Bronchial epithelial cell (primary cell): ENCODE data around the gene ADARB2. TPM values are rescaled to one million over a fixed set of nuclear protein-coding genes. Genes with fewer than 3 reads are reported as not detected.

ENCODE experiments used
- DNase-seq: peaks from one replicate; pipeline ENCODE4 v3.0.0-alpha.2; 2010; ENCODE audit warnings: low read depth
- FAIRE-seq: peaks from 2 replicates; lab custom pipeline; 2011; peaks lifted over from hg19 to GRCh38; lab: Jason Lieb, UNC
- H3K27me3 ChIP-seq: 2 replicates; pipeline ENCODE4 v1.5.1; 2011; ENCODE audit warnings: low read length; ENCODE audit not compliant: control insufficient read depth, insufficient read depth
- H3K36me3 ChIP-seq: 2 replicates; pipeline ENCODE4 v1.5.1; 2011; ENCODE audit warnings: low read length; ENCODE audit not compliant: control insufficient read depth, insufficient read depth
- H3K4me3 ChIP-seq: 2 replicates; pipeline ENCODE4 v1.5.1; 2011; ENCODE audit warnings: mild to moderate bottlenecking, low read depth, low read length, control low read depth
- CTCF ChIP-seq: IDR thresholded peaks from 2 replicates; pipeline ENCODE4 v1.5.1; 2011; ENCODE audit warnings: mild to moderate bottlenecking, moderate library complexity, low read length, control low read depth, inconsistent platforms; ENCODE audit not compliant: insufficient read depth, severe bottlenecking
- total RNA-seq: library from RNA; depleted of rRNA; stranded (reverse); fragments of >200 nt; gene quantifications from 2 replicates; pipeline ENCODE4 v1.2.1, GENCODE V29; 2014

ADARB2 gene
- total RNA-seq, 1 donor from 2014 or later: not detected

- TF ChIP-seq CTCF: no peak
- FAIRE-seq: no peak
- DNase-seq: no peak
- H3K4me3 ChIP-seq: no peak overlapping the region
- no peaks in the 10 kb centered on the region for H3K27me3 ChIP-seq
- H3K36me3 ChIP-seq: no peaks in the 10 kb centered on the region
These were observed 582.6 kb downstream of the ADARB2 start for GRCh38 chr10:1154531-1155295.

GRCh38 chr10:1153805-1154351 is 583.4 kb downstream of the ADARB2 start:
- TF ChIP-seq CTCF: no peak
- H3K36me3 ChIP-seq: no peaks in the 10 kb centered on the region
- FAIRE-seq: no peak
- H3K27me3 ChIP-seq: no peaks in the 10 kb centered on the region
- DNase-seq: no peak
- H3K4me3 ChIP-seq: no peak overlapping the region

GRCh38 chr10:1153251-1153763 is 584.0 kb downstream of the ADARB2 start:
- FAIRE-seq (no peak), DNase-seq (no peak)
- Histone ChIP-seq H3K36me3 (no peaks in the 10 kb centered on the region), H3K4me3 (no peak overlapping the region), H3K27me3 (no peaks in the 10 kb centered on the region)
- no peak for TF ChIP-seq CTCF

GRCh38 chr10:1152386-1153250 is 584.7 kb downstream of the ADARB2 start:
- Histone ChIP-seq H3K4me3 (no peak overlapping the region), H3K27me3 (no peaks in the 10 kb centered on the region), H3K36me3 (no peaks in the 10 kb centered on the region)
- DNase-seq: no peak
- TF ChIP-seq CTCF: no peak
- peak; percentile 40 for FAIRE-seq

- no peaks in the 10 kb centered on the region for H3K27me3 ChIP-seq
- no peak for FAIRE-seq
These were observed 586.0 kb downstream of the ADARB2 start for GRCh38 chr10:1151076-1152033.

More at GRCh38 chr10:1151076-1152033, 586.0 kb downstream of the ADARB2 start:
- TF ChIP-seq CTCF: no peak
- no peak overlapping the region for H3K4me3 ChIP-seq
- DNase-seq: peak; percentile 56
- no peaks in the 10 kb centered on the region for H3K36me3 ChIP-seq
